ENCODE data around the gene LAD1. TPM values are rescaled to one million over a fixed set of nuclear protein-coding genes. Genes with fewer than 3 reads are reported as not detected.

Gene LAD1
- total and polyA plus RNA-seq, 2 donors (not counting 1 experiment from before 2014, with no cell fraction given) = not detected

DNA sequence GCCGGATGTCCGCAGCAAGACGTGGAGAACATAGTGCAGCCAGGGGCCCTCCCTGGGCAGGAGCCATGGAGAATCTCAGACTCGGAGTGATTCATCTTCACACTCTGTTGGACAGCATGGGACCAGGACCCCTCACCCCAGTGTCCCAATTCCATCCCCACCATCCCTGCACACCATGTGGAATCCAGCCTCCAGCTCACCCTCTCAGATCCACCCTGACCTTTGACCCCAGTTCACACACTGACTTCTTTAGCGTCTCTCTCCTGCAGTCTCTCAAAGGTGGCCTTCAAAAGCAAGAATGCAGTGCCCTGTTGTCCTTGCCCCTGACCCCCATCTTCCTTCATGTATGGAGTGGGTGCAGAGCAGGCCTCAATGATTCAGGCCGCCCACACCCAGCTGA, 24.5 kb upstream of the LAD1 start:
- Histone ChIP-seq H3K36me3 (ENCODE audit: control insufficient read depth, insufficient read depth, low read length) (no peaks in the 10 kb centered on the region), H3K27ac (ENCODE audit: insufficient read depth, low read length) (no peak overlapping the region), H4K20me1 (ENCODE audit: control insufficient read depth, extremely low read depth, insufficient read depth, low read length) (no peaks in the 10 kb centered on the region), H3K9ac (ENCODE audit: insufficient read depth, low read length) (no peak overlapping the region), H3K27me3 (ENCODE audit: control insufficient read depth, insufficient read depth, low read length) (peaks cover 21% of the 10 kb centered on the region), H3K9me3 (ENCODE audit: control insufficient read depth, insufficient read depth, low read depth, low read length) (no peaks in the 10 kb centered on the region), H3K4me1 (ENCODE audit: control insufficient read depth, extremely low read depth, insufficient read depth, low read length) (no peaks in the 10 kb centered on the region), H3K4me2 (ENCODE audit: extremely low read depth, insufficient read depth, low read length) (no peak overlapping the region), H2AFZ (ENCODE audit: low read length) (no peak overlapping the region), H3K4me3 (replicated peaks in 1 of 4; ENCODE audit: control extremely low read depth in 1 of 4, insufficient read depth in 1 of 4, low read depth in 3 of 4, low read length in 4 of 4) (no peak overlapping the region), H3K79me2 (ENCODE audit: control insufficient read depth, insufficient read depth, low read length) (no peaks in the 10 kb centered on the region)
- no peak for DNase-seq (ENCODE audit: low read depth in 2 of 2)
- TF ChIP-seq, protein P1, sequence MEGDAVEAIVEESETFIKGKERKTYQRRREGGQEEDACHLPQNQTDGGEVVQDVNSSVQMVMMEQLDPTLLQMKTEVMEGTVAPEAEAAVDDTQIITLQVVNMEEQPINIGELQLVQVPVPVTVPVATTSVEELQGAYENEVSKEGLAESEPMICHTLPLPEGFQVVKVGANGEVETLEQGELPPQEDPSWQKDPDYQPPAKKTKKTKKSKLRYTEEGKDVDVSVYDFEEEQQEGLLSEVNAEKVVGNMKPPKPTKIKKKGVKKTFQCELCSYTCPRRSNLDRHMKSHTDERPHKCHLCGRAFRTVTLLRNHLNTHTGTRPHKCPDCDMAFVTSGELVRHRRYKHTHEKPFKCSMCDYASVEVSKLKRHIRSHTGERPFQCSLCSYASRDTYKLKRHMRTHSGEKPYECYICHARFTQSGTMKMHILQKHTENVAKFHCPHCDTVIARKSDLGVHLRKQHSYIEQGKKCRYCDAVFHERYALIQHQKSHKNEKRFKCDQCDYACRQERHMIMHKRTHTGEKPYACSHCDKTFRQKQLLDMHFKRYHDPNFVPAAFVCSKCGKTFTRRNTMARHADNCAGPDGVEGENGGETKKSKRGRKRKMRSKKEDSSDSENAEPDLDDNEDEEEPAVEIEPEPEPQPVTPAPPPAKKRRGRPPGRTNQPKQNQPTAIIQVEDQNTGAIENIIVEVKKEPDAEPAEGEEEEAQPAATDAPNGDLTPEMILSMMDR (conservative IDR thresholded peaks at IDR 0.05 in 1 of 2, IDR thresholded peaks at IDR 0.05 in 1 of 2; ENCODE audit: low read depth in 1 of 2, low read length in 2 of 2) = no peak
- no peak for TF ChIP-seq EZH2 (IDR thresholded peaks at IDR 0.05; ENCODE audit: low read length, missing control alignments)

DNA sequence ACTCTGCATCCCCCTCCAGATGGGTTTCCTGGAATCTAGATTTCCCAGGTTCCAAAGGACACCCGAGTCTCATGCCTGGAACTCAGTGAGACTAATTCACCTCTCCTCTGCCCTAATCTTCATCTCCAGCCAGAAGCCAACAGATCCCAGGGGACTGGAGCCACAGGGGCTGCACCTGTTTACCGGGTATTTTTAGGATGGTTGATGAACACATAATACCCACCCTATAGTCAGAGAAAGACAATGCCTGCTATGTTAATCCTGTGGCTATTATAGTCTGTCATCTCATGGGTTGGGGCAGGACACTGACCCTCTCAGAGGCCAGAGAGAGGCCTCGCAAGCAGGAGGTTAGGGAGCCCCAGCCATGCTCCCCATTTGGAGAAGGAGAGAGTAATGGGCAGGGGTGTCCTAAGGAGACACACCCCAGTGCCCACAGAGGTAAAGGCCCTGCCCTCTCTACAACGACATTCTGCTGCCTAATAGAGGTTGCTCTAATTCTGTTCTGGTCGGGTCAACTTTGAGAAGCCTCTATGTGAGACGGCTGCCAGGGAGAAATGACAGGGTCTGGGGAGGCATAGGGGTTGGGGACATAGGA, 23.4 kb upstream of the LAD1 start:
- no peaks in the 10 kb centered on the region for H3K36me3 ChIP-seq (ENCODE audit: control insufficient read depth, insufficient read depth, low read length)
- H3K4me3 ChIP-seq (replicated peaks in 1 of 4; ENCODE audit: control extremely low read depth in 1 of 4, insufficient read depth in 1 of 4, low read depth in 3 of 4, low read length in 4 of 4) = no peak overlapping the region
- no peaks in the 10 kb centered on the region for H3K9me3 ChIP-seq (ENCODE audit: control insufficient read depth, insufficient read depth, low read depth, low read length)
- DNase-seq (ENCODE audit: low read depth in 2 of 2) = no peak
- TF ChIP-seq, protein P1 (conservative IDR thresholded peaks at IDR 0.05 in 1 of 2, IDR thresholded peaks at IDR 0.05 in 1 of 2; ENCODE audit: low read depth in 1 of 2, low read length in 2 of 2) = no peak
- no peak for TF ChIP-seq EZH2 (IDR thresholded peaks at IDR 0.05; ENCODE audit: low read length, missing control alignments)
- H2AFZ ChIP-seq (ENCODE audit: low read length) = no peak overlapping the region
- no peak overlapping the region for H3K4me2 ChIP-seq (ENCODE audit: extremely low read depth, insufficient read depth, low read length)
- no peak overlapping the region for H3K9ac ChIP-seq (ENCODE audit: insufficient read depth, low read length)
- H3K4me1 ChIP-seq (ENCODE audit: control insufficient read depth, extremely low read depth, insufficient read depth, low read length) = no peaks in the 10 kb centered on the region
- no peak overlapping the region for H3K27ac ChIP-seq (ENCODE audit: insufficient read depth, low read length)
- H3K27me3 ChIP-seq (ENCODE audit: control insufficient read depth, insufficient read depth, low read length) = peaks cover 22% of the 10 kb centered on the region
- H3K79me2 ChIP-seq (ENCODE audit: control insufficient read depth, insufficient read depth, low read length) = no peaks in the 10 kb centered on the region
- H4K20me1 ChIP-seq (ENCODE audit: control insufficient read depth, extremely low read depth, insufficient read depth, low read length) = no peaks in the 10 kb centered on the region

DNA sequence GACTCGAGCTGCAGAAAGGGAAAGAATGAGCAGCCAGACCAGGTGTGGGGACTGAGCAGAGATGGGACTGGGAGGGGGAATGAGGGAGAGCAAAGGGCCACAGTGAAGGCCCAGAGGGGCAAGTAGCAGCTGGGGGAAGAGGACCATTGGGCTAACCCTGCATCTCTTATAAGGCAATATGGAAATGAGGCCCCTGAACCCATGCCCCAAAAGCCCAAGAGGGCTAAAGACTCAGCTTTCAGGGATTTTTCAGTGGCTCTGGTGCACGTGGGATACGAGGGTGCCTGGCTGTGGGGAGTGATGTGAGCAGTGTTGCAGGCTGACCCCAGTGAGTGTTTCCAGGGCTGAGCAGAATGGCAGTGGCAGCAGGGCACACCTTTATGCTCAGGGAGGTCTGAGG, 22.9 kb upstream of the LAD1 start:
- no peak for DNase-seq (ENCODE audit: low read depth in 2 of 2)
- H3K4me3 ChIP-seq (replicated peaks in 1 of 4; ENCODE audit: control extremely low read depth in 1 of 4, insufficient read depth in 1 of 4, low read depth in 3 of 4, low read length in 4 of 4) = no peak overlapping the region
- H3K36me3 ChIP-seq (ENCODE audit: control insufficient read depth, insufficient read depth, low read length) = no peaks in the 10 kb centered on the region
- peaks cover 26% of the 10 kb centered on the region for H3K27me3 ChIP-seq (ENCODE audit: control insufficient read depth, insufficient read depth, low read length)
- no peaks in the 10 kb centered on the region for H3K4me1 ChIP-seq (ENCODE audit: control insufficient read depth, extremely low read depth, insufficient read depth, low read length)
- H3K79me2 ChIP-seq (ENCODE audit: control insufficient read depth, insufficient read depth, low read length) = no peaks in the 10 kb centered on the region
- no peak overlapping the region for H3K4me2 ChIP-seq (ENCODE audit: extremely low read depth, insufficient read depth, low read length)
- no peaks in the 10 kb centered on the region for H3K9me3 ChIP-seq (ENCODE audit: control insufficient read depth, insufficient read depth, low read depth, low read length)
- no peak overlapping the region for H3K27ac ChIP-seq (ENCODE audit: insufficient read depth, low read length)
- no peak overlapping the region for H2AFZ ChIP-seq (ENCODE audit: low read length)
- TF ChIP-seq, protein P1 (conservative IDR thresholded peaks at IDR 0.05 in 1 of 2, IDR thresholded peaks at IDR 0.05 in 1 of 2; ENCODE audit: low read depth in 1 of 2, low read length in 2 of 2) = no peak
- no peak for TF ChIP-seq EZH2 (IDR thresholded peaks at IDR 0.05; ENCODE audit: low read length, missing control alignments)
- no peaks in the 10 kb centered on the region for H4K20me1 ChIP-seq (ENCODE audit: control insufficient read depth, extremely low read depth, insufficient read depth, low read length)
- no peak overlapping the region for H3K9ac ChIP-seq (ENCODE audit: insufficient read depth, low read length)

All from fibroblast of lung (primary cell).